IMR-90 (cell line): ENCODE data around the gene ZFX. TPM values are rescaled to one million over a fixed set of nuclear protein-coding genes. Genes with fewer than 3 reads are reported as not detected.

Source experiments
- ATAC-seq: fragments of 200-7000 bp; cut with Tn5 transposase; 2 replicates; pipeline ENCODE4 v1.9.1; 2020; ENCODE audit warnings: low read depth, mild to moderate bottlenecking, moderate library complexity
- BruUV-seq: library from RNA; stranded (reverse); fragments of 400-500 nt; replicated peaks from 2 replicates; lab custom pipeline; 2021; lab: Mats Ljungman, UMichigan
- CTCF ChIA-PET: fragments of 300-600 bp; formaldehyde crosslinking; extraction: SDS; loops from one replicate; lab custom pipeline; 2021; ENCODE audit warnings: antibody characterized with exemption; lab: Yijun Ruan, JAX
- POLR2A ChIA-PET: fragments of 300-600 bp; sonication (Branson Sonifier 250); formaldehyde crosslinking; loops from one replicate; lab custom pipeline; 2022; ENCODE audit warnings: antibody characterized with exemption; ENCODE audit not compliant: unreplicated experiment; lab: Charles Lee
- DNase-seq: peaks from one replicate; pipeline ENCODE4 v3.0.0; 2013
- H2AFZ ChIP-seq: replicated peaks from 2 replicates; pipeline ENCODE3; 2013; ENCODE audit warnings: low read length, mild to moderate bottlenecking; ENCODE audit not compliant: poor library complexity
- H2AK5ac ChIP-seq: 2 replicates; pipeline ENCODE4 v1.6.1; 2013; ENCODE audit warnings: low read depth, low read length, inconsistent platforms
- H2AK9ac ChIP-seq: replicated peaks from 2 replicates; pipeline ENCODE3; 2013; ENCODE audit warnings: mild to moderate bottlenecking, low read depth, low read length, moderate library complexity; ENCODE audit not compliant: poor library complexity
- H2BK120ac ChIP-seq: 2 replicates; pipeline ENCODE4 v1.6.1; 2013; ENCODE audit warnings: low read depth, low read length, inconsistent platforms
- H2BK15ac ChIP-seq: 3 replicates; pipeline ENCODE4 v1.6.1; 2013; ENCODE audit warnings: low read depth, low read length, inconsistent platforms
- H2BK20ac ChIP-seq: 2 replicates; pipeline ENCODE4 v1.6.1; 2013; ENCODE audit warnings: low read depth, mild to moderate bottlenecking, inconsistent platforms, low read length, moderate library complexity
- H2BK5ac ChIP-seq: 2 replicates; pipeline ENCODE4 v1.6.1; 2013; ENCODE audit warnings: mild to moderate bottlenecking, low read depth, low read length, inconsistent platforms; ENCODE audit not compliant: poor library complexity, severe bottlenecking
- H3K14ac ChIP-seq: replicated peaks from 2 replicates; pipeline ENCODE4 v1.6.1; 2013; ENCODE audit warnings: low read depth, low read length, inconsistent platforms
- H3K18ac ChIP-seq: 2 replicates; pipeline ENCODE4 v1.6.1; 2013; ENCODE audit warnings: low read depth, low read length, control low read depth
- H3K23ac ChIP-seq: 2 replicates; pipeline ENCODE4 v1.6.1; 2013; ENCODE audit warnings: low read depth, low read length, inconsistent platforms
- H3K27ac ChIP-seq: 2 replicates; pipeline ENCODE4 v1.5.1; 2013; ENCODE audit warnings: mild to moderate bottlenecking, control low read depth, low read length; ENCODE audit not compliant: insufficient read depth
- H3K27me3 ChIP-seq: 2 replicates; pipeline ENCODE4 v1.6.1; 2013; ENCODE audit warnings: low read length; ENCODE audit not compliant: control insufficient read depth, insufficient read depth
- H3K36me3 ChIP-seq: 2 replicates; pipeline ENCODE4 v1.6.1; 2013; ENCODE audit warnings: low read length, mixed read lengths; ENCODE audit not compliant: control insufficient read depth, insufficient read depth
- H3K4ac ChIP-seq: 2 replicates; pipeline ENCODE4 v1.6.1; 2013; ENCODE audit warnings: low read depth, low read length, inconsistent platforms
- H3K4me1 ChIP-seq: 2 replicates; pipeline ENCODE4 v1.6.1; 2013; ENCODE audit warnings: low read length, mixed read lengths; ENCODE audit not compliant: control insufficient read depth, insufficient read depth
- H3K4me2 ChIP-seq: 2 replicates; pipeline ENCODE4 v1.6.1; 2013; ENCODE audit warnings: low read depth, mild to moderate bottlenecking, control low read depth, low read length, moderate library complexity
- H3K4me3 ChIP-seq: 2 replicates; pipeline ENCODE4 v1.5.1; 2013; ENCODE audit warnings: low read depth, mild to moderate bottlenecking, control low read depth, low read length, moderate library complexity; ENCODE audit not compliant: insufficient read depth
- H3K56ac ChIP-seq: 2 replicates; pipeline ENCODE4 v1.6.1; 2013; ENCODE audit warnings: low read length, inconsistent platforms; ENCODE audit not compliant: insufficient read depth; ENCODE audit errors: extremely low read depth
- H3K79me1 ChIP-seq, 2 experiments: 2 replicates each; pipeline ENCODE4 v1.6.1; 2013; ENCODE audit warnings: low read length in 2 of 2, inconsistent platforms in 1 of 2, low read depth in 1 of 2
- H3K9ac ChIP-seq: 2 replicates; pipeline ENCODE4 v1.6.1; 2013; ENCODE audit warnings: low read depth, low read length, control low read depth
- H3K9me1 ChIP-seq: 2 replicates; pipeline ENCODE4 v1.6.1; 2013; ENCODE audit warnings: low read length, inconsistent platforms; ENCODE audit not compliant: insufficient read depth
- H3K9me3 ChIP-seq: 2 replicates; pipeline ENCODE4 v1.6.1; 2013; ENCODE audit warnings: low read length; ENCODE audit not compliant: control insufficient read depth, insufficient read depth
- H4K20me1 ChIP-seq: 2 replicates; pipeline ENCODE4 v1.6.1; 2013; ENCODE audit warnings: low read length, inconsistent platforms; ENCODE audit not compliant: insufficient read depth
- H4K5ac ChIP-seq: 2 replicates; pipeline ENCODE4 v1.6.1; 2013; ENCODE audit warnings: mild to moderate bottlenecking, low read depth, low read length, control low read depth
- H4K8ac ChIP-seq, 2 experiments: 2 replicates each; pipeline ENCODE4 v1.6.1; 2013; ENCODE audit warnings: low read depth in 2 of 2, low read length in 2 of 2, control low read depth in 1 of 2, inconsistent platforms in 1 of 2
- H4K91ac ChIP-seq: 2 replicates; pipeline ENCODE4 v1.6.1; 2013; ENCODE audit warnings: low read depth, low read length, inconsistent platforms; ENCODE audit not compliant: insufficient read depth
- BHLHE40 ChIP-seq: fragments of 150-350 bp; IDR thresholded peaks from 2 replicates; pipeline ENCODE4 v1.6.1; 2016; ENCODE audit warnings: mild to moderate bottlenecking, low read depth, low read length
- CHD1 ChIP-seq: IDR thresholded peaks from 2 replicates; pipeline ENCODE4 v1.6.1; 2012; ENCODE audit warnings: low read depth, low read length, improper control_type of control experiment
- FOS ChIP-seq: fragments of 150-350 bp; IDR thresholded peaks from 2 replicates; pipeline ENCODE4 v1.6.1; 2016; ENCODE audit warnings: low read depth, low read length
- MAFK ChIP-seq: IDR thresholded peaks from 2 replicates; pipeline ENCODE4 v1.6.1; 2012; ENCODE audit warnings: low read depth, low read length, improper control_type of control experiment
- MAZ ChIP-seq: IDR thresholded peaks from 2 replicates; pipeline ENCODE4 v1.6.1; 2012; ENCODE audit warnings: low read depth, mild to moderate bottlenecking, low read length, improper control_type of control experiment, moderate library complexity, borderline replicate concordance
- RCOR1 ChIP-seq: IDR thresholded peaks from 2 replicates; pipeline ENCODE4 v1.6.1; 2012; ENCODE audit warnings: mild to moderate bottlenecking, low read length, improper control_type of control experiment; ENCODE audit not compliant: insufficient replicate concordance
- RFX5 ChIP-seq: IDR thresholded peaks from 2 replicates; pipeline ENCODE4 v1.8.0; 2012; ENCODE audit warnings: low read depth, mild to moderate bottlenecking, low read length, moderate library complexity
- WGBS, 2 experiments: methylation state at CpG; one replicate each; pipeline versions ENCODE4 v1.1.5 to v1.1.7; 2013; ENCODE audit warnings: missing lambda C conversion rate in 2 of 2; ENCODE audit not compliant: insufficient read length in 1 of 2; ENCODE audit errors: extremely low coverage in 2 of 2; 5-methylcytosine and 5-hydroxymethylcytosine counted together
- dilution Hi-C: fragments of 300-500 bp; cut with HindIII; formaldehyde crosslinking; loops from one replicate; pipeline ENCODE4 v1.14.3; 2018; ENCODE audit warnings: low sequenced_read_pairs; ENCODE audit not compliant: unreplicated experiment
- in situ Hi-C: fragments of 300-500 bp; cut with MboI; formaldehyde crosslinking; loops from 3 replicates; pipeline ENCODE4 v1.14.3; 2019; ENCODE audit warnings: low sequenced_read_pairs, inconsistent platforms, mixed read lengths
- intact Hi-C: fragments of 100-400 bp; cut with micrococcal nuclease; formaldehyde crosslinking; loops from 2 replicates; pipeline ENCODE4 v1.10.0; 2022
- polyA plus RNA-seq, 3 experiments: library from polyadenylated mRNA; depleted of rRNA; stranded (reverse); fragments of >200 nt; gene quantifications; 2 replicates each; pipeline ENCODE4 v1.2.3, GENCODE V29; 2012; ENCODE audit warnings: low replicate concordance in 1 of 3
- total RNA-seq: library from RNA; depleted of rRNA; stranded (reverse); fragments of >200 nt; gene quantifications from 2 replicates; pipeline ENCODE4 v1.2.3, GENCODE V29; 2012

ZFX gene
- total and polyA plus RNA-seq, 2 of the 4 experiments (the other 2 are of a cell fraction): 16.0 to 99.3 TPM

GRCh38 chrX:24100713-24101112 is 48.8 kb upstream of the ZFX start:
- in situ Hi-C loops: no loop called here
- H2BK15ac ChIP-seq: no peak overlapping the region
- ChIA-PET POLR2A (no interaction called here), CTCF (no interaction called here)
- H3K36me3 ChIP-seq: no peaks in the 10 kb centered on the region
- TF ChIP-seq MAFK: no peak
- no peak for TF ChIP-seq FOS
- no peak for TF ChIP-seq RFX5
- no peak for TF ChIP-seq MAZ
- no peak for TF ChIP-seq BHLHE40
- no peak for TF ChIP-seq RCOR1
- no peak for TF ChIP-seq CHD1
- 20% methylated on average over 1 of the region's 2 CpGs; no CpG with 5 or more reads in 1 of the 2 experiments for WGBS, 2 experiments
- no peaks in the 10 kb centered on the region for H4K20me1 ChIP-seq
- no peak overlapping the region for H2AK5ac ChIP-seq
- no TSS peak for BruUV-seq
- H3K79me1 ChIP-seq: no peaks in the 10 kb centered on the region
- no peaks in the 10 kb centered on the region for H3K9me3 ChIP-seq
- H3K4me3 ChIP-seq: no peak overlapping the region
- H3K4ac ChIP-seq: peak overlapping the region; percentile 2
- 0 out of 2 replicates have a peak overlapping the region, but pooled peaks have one; percentile 52 for H3K14ac ChIP-seq
- H3K27me3 ChIP-seq: peaks cover 1% of the 10 kb centered on the region; the same call in 1 of the 2 replicates
- H3K4me1 ChIP-seq: peaks cover 7% of the 10 kb centered on the region
- intact Hi-C loops: no loop called here
- peak overlapping the region; percentile 3 for H2BK5ac ChIP-seq
- ATAC-seq: peak; percentile 72
- peak; percentile 72 for DNase-seq
- H2AK9ac ChIP-seq: no peak overlapping the region
- peaks cover 4% of the 10 kb centered on the region; the same call in 1 of the 2 replicates for H3K9me1 ChIP-seq
- H2BK120ac ChIP-seq: no peak overlapping the region
- no peak overlapping the region for H3K4me2 ChIP-seq
- H3K23ac ChIP-seq: 0 out of 2 replicates have a peak overlapping the region, but pooled peaks have one; percentile 45
- H4K8ac ChIP-seq: 0 out of 4 replicates have a peak overlapping the region, but pooled peaks of 1 of the 2 experiments have one; percentile 11
- H3K9ac ChIP-seq: no peak overlapping the region
- H4K91ac ChIP-seq: no peak overlapping the region
- no peak overlapping the region for H3K18ac ChIP-seq
- peak overlapping the region; percentile 77 for H2AFZ ChIP-seq
- peak overlapping the region; percentile 38; the same call in 1 of the 2 replicates for H4K5ac ChIP-seq
- dilution Hi-C loops: no loop called here
- no peak overlapping the region for H2BK20ac ChIP-seq
- no peak overlapping the region for H3K56ac ChIP-seq
- H3K27ac ChIP-seq: no peak overlapping the region
